GM18498 (cell line): ENCODE results near the gene ANXA10.
"Not testable (repeated sequence)": the region's sequence is repeated elsewhere in the genome, so short reads cannot be mapped to it uniquely, and the experiment has no call there.

Source experiments
- ATAC-seq: cut with Tn5 transposase; IDR thresholded peaks from one replicate; pipeline ENCODE4 v1.9.1; 2021; ENCODE audit warnings: mild to moderate bottlenecking, moderate library complexity; ENCODE audit not compliant: unreplicated experiment

The ANXA10 gene

GRCh38 chr4:168154546-168155277, 62.4 kb downstream of the ANXA10 start:
- ATAC-seq, result no peak

GRCh38 chr4:168162604-168163003, 70.3 kb downstream of the ANXA10 start:
- ATAC-seq, result no peak

- no peak for ATAC-seq
Observed at GRCh38 chr4:168163106-168163505, 70.8 kb downstream of the ANXA10 start.

- ATAC-seq, result no peak
Observed at GRCh38 chr4:168164045-168164444, 71.7 kb downstream of the ANXA10 start.

GRCh38 chr4:168164915-168165548, 72.7 kb downstream of the ANXA10 start:
- ATAC-seq, result no peak

- no peak for ATAC-seq
Observed at GRCh38 chr4:168167714-168168284, 75.5 kb downstream of the ANXA10 start.

- ATAC-seq, result no peak
Observed at GRCh38 chr4:168174308-168174707, 82.0 kb downstream of the ANXA10 start.

GRCh38 chr4:168177546-168178149, 85.3 kb downstream of the ANXA10 start:
- ATAC-seq, result no peak

- no peak for ATAC-seq
Observed at GRCh38 chr4:168183717-168184571, 91.6 kb downstream of the ANXA10 start.

- ATAC-seq, result peak; percentile 64
Observed at GRCh38 chr4:168188754-168189153, 96.4 kb downstream of the ANXA10 start.

GRCh38 chr4:168197926-168198325, 105.6 kb downstream of the ANXA10 start:
- ATAC-seq, result no peak

- no peak for ATAC-seq
Observed at GRCh38 chr4:168199260-168199957, 107.1 kb downstream of the ANXA10 start.

GRCh38 chr4:168200685-168201084, 108.3 kb downstream of the ANXA10 start:
- ATAC-seq, result no peak

- no peak for ATAC-seq
Observed at GRCh38 chr4:168203233-168203911, 111.0 kb downstream of the ANXA10 start.

GRCh38 chr4:168208957-168209614, 116.7 kb downstream of the ANXA10 start:
- ATAC-seq, result no peak

- ATAC-seq, result no peak
Observed at GRCh38 chr4:168212656-168213055, 120.3 kb downstream of the ANXA10 start.

- not testable (repeated sequence) for ATAC-seq
Observed at GRCh38 chr4:168213511-168213910, 121.2 kb downstream of the ANXA10 start.

GRCh38 chr4:168218645-168219044, 126.3 kb downstream of the ANXA10 start:
- ATAC-seq, result no peak

- no peak for ATAC-seq
Observed at GRCh38 chr4:168220893-168221292, 128.6 kb downstream of the ANXA10 start.
